IMR-90 (cell line): ENCODE results near the gene SCTR.

Experiments used
- CTCF ChIP-seq: conservative IDR thresholded peaks from 2 replicates; pipeline ENCODE4 v1.5.1; 2012; ENCODE audit warnings: mild to moderate bottlenecking, low read depth, low read length, improper control_type of control experiment
- MAZ ChIP-seq: IDR thresholded peaks from 2 replicates; pipeline ENCODE4 v1.6.1; 2012; ENCODE audit warnings: low read depth, mild to moderate bottlenecking, low read length, improper control_type of control experiment, moderate library complexity, borderline replicate concordance

GRCh38 chr2:119491776-119492525, 32.3 kb downstream of the SCTR start:
- TF ChIP-seq MAZ (no peak), CTCF (no peak)
